Ishikawa (cell line): ENCODE data around the gene CHEK2.

Experiments
- CEBPB ChIP-seq: IDR thresholded peaks from 2 replicates; pipeline ENCODE4 v1.6.1; 2012
- EP300 ChIP-seq: IDR thresholded peaks from 2 replicates; pipeline ENCODE4 v1.6.1; 2012; ENCODE audit warnings: borderline replicate concordance
- FOXM1 ChIP-seq: IDR thresholded peaks from 2 replicates; pipeline ENCODE4 v1.6.1; 2012; ENCODE audit warnings: low read depth, borderline replicate concordance
- MAX ChIP-seq: IDR thresholded peaks from 2 replicates; pipeline ENCODE4 v1.6.1; 2012

- TF ChIP-seq MAX, result no peak
- no peak for TF ChIP-seq CEBPB
- TF ChIP-seq FOXM1, result no peak
- TF ChIP-seq EP300, result no peak
Measured at GRCh38 chr22:28706845-28707244, 34.8 kb downstream of the CHEK2 start.
